ENCODE data around the gene TRIM21.
A peak's percentile ranks its signal among the peaks of the same experiment; 100 is the strongest.
"Not testable (repeated sequence)": the region's sequence is repeated elsewhere in the genome, so short reads cannot be mapped to it uniquely, and the experiment has no call there.

The TRIM21 gene

DNA sequence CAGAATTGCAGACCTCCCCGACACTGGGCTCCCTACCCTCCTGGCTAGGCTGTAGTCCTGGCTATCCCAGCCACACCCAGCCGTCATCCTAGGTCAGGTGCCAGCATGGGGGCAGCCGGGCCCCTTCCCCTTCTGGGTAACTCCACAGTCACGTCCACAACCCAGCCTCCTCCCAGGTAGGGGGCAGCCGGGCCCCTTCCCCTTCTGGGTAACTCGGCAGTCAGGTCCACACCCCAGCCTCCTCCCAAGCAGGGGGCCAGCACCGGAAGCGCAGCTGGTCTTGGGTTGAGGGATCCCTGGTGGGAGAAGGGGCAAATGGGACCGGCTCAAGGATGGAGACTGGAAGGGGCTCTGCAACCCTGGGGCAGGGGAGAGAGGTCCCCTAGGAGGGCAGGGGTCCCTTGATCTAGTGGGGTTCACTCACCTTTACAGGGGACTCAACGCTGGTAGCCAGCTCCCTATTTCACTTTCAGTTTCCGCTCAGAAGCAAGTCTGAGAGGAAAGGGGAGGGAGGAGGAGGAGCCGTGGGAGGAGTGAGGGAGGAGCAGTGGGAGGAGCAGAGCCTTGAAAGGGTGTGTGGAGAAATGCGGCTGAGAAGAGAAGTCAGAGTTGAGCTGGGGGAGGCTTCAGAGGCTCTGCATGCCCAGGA, at the start of gene TRIM21:
TRIM21 (minus strand) TSS at position 494 of the 649 bp plus-strand sequence. CDS start 3,293 bp downstream, outside the sequence.
- peak; percentile 84 for DNase-seq

DNA sequence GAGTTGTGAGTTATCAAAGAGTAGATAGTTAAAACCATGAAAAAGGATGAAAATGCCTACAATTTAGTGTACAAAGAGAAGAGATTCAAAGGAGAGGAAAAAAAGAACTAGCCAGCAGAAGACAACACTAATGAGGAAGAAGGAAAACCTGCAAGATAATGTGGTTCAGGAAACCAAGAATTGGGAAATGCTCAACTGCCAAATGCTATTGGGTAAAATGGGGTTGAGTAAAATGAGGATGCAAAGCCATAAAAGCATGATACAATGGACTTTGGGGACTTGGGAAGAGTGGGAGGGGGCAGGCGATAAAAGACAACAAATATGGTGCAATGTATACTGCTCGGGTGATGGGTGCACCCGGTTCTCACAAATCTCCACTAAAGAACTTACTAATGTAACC, 48.0 kb upstream of the TRIM21 start:
- no peak for DNase-seq

DNA sequence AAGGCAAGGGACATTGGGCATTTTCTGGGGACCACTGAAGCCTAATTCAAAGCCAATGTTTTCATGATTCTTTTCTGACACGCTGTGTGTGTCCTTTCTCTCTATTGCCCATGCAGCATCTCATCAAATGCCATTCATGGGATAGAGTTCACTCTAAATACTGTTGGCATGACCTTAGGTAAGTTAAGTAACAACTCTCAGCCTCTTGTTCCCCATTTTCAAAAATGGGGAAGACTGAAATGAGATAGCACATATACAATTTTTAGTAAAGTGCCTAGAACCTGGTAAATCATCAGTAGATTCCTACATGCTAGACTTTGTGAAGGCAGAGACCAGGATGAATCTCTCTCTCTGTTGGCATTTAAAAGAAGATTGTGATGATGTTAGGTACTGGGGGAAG, 42.9 kb upstream of the TRIM21 start:
- DNase-seq = no peak

DNA sequence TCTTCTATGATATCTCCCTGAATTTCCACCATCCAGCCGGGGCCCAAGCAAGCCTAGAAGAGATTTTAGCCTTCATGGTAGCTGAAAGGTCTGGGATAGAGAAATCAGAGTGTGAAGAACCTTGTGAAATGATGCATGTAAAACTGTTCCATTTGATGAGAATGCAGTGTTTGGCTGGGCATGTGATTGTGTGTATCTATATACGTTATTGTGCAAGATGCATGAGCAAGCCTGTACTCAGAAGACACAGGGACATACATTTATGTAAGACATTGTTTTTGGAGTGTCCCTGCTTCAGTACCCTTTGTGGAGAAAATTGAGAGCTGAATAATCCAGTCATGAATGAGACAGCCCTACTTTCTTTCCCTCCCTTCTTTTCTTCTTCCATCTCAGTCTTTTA, 40.4 kb upstream of the TRIM21 start:
- DNase-seq = no peak

DNA sequence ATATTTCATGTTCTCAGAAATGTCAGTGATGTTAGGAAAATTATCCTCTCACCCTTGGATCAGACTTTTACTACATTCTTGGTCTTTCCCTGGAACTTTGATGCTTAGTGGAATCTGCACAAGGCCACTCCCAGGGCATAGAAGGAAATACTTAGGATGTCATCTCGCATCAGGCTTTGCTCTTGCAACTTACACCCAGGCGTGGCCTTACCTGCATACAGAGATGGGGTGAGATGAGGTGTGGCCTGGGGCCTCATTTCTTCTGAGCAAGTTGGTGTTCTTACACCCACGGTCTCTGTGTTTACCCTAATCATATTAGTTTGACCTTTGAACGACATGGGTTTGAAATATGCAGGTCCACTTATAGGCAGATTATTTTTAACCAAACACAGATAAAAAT, 36.5 kb upstream of the TRIM21 start:
- DNase-seq = no peak

DNA sequence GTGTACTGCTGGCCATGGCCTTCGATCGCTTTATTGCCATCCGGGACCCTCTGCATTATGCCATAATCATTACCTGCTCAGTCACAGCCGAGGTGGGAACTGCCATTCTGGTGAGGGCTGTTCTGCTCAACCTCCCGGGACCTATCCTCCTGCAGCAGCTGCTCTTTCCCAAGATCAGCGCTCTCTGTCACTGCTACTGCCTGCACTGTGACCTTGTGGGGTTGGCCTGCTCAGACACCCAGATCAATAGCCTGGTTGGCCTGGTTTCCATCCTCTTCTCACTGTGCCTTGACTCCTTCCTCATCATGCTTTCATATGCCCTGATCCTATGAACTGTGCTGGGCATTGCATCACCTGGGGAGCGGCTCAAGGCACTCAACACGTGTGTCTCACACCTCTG, 24.9 kb upstream of the TRIM21 start:
- no peak for DNase-seq

DNA sequence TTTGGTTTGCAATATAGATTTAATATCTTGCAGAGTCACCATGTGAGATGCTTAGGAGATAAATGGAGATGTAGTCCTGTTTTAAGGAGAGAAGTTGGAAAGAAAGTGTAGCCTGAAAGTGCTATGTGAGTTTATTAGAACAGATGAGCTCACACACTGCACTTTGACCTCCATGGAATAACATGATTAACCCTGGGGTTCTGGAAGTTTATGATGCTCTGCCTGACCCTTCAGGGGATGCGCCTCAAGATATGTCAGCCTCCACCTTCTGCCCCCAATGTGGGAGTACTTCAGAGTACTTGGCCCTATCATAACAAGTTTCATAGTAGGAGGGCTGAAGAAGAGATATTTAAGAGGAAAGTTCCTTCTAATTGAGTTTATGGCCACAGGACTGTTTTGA, 23.3 kb upstream of the TRIM21 start:
- no peak for DNase-seq

DNA sequence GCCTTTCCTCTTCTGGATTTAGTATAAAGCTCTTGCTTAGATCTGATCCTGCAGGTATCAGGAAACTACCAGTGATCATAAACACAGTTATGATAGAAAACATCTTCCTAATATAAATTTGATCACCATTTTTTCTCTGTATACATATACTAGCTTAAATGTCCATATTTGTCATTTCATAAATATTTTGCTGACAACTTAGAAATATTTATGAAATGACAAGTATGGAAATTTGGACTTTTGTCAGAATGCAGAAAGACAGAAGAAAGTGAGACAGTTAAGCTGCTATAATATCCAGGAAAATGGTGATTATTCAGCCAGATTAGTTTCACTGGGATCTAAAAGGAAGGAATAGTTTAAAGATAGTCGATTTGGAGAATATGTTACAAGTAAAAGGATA, 22.8 kb upstream of the TRIM21 start:
- no peak for DNase-seq

DNA sequence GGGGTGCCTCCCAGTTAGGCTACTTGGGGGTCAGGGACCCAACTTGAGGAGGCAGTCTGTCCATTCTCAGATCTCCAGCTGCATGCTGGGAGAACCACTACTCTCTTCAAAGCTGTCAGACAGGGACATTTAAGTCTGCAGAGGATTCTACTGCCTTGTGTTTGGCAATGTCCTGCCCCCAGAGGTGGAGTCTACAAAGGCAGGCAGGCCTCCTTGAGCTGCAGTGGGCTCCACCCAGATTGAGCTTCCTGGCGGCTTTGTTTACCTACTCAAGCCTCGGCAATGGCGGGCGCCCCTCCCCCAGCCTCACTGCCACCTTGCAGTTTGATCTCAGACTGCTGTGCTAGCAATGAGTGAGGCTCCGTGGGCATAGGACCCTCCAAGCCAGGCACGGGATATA, 12.7 kb upstream of the TRIM21 start:
- not testable (repeated sequence) for DNase-seq

DNA sequence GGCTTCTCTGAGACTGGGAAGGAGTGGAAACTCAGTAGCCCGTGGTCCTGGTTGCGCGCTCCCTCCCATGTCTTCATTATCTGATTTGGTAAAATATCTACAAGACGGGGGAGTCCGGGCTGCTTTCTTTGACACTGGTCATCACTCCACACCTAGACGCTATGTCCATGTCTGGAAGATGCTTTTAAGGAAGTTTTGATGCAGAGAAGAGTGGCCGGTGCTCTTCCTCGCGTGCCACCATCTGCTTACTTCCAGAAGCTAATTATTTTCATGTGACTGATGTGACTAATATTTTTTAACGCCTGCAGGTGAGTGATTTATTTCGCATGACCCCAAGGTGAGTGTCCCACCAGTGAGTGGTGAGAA, 339 bp upstream of the TRIM21 start:
- DNase-seq = no peak

DNA sequence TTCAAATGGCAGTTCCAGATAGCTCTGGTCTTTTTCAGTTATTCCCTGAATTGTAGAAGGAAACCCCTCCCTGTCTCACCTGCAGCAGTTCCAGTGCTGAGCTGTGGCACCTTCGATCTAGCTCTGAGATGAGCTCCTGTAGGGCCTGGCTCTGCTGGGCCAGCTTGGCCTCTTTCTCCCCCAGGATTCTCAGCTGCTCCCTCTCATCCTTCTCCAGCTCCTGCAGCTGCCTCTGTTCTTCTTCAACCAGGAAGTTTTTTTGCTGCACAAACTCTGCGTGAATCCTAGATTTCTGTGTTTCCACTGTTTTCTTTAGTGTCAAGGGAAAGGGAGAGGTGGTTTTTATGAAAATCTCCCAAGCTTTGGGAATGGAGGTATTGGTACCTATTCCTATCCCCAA, 5.3 kb downstream of the TRIM21 start:
- no peak for DNase-seq

DNA sequence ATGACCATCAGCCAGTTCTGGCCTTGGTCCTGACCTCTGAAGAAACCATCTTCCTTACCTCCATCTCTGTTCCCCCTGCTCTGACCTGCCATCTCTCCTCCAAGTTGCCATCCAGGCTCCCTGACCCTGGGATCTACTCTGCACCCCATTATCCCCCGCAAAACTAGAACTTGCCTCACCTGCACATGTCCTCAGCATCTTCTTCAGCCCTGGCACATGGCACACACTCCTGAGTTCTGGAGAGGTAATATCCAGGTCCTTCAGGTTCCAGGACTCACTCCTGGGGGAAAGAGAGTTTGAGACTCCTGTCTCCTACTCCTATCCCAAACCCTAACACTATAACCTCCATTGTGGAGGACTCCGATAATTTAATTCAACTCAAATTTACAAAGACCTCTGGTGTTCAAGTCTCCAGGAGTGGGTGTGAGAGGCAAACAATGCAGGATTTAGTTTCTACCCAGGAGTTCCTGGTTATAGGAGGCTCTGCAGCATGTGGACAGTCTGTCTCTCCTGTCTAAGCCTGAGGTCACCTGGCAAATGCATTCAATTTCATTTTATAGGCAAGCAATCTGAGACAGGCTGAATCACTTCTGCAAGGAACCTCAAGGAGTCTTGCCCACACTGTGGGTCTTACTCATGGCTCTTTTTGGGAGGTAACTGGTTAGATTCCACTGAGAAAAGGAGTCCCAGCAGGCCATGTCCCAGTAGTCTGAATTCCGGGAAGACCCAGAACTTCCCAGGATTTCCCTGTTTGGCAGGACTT, 7.3 kb downstream of the TRIM21 start:
- no peak for DNase-seq

DNA sequence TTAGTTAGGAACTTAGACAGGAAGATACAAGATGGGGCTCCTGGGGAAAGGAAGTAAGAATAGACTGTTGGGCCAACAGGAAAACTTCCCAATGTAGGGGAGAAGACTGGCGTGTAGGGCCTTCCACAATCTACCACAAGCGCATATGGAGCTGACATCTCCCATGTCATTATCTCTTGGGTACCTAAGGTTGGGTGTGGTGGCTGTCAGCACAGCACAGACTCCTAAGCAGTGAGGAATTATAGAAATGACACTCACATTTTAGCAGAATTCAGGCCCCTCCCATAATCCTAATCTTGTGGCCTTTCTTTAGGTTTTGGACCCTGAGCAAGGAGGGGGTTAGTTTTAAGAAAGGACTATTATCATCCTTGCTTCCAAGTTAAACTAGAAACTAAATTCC, 11.6 kb downstream of the TRIM21 start:
- no peak for DNase-seq

DNA sequence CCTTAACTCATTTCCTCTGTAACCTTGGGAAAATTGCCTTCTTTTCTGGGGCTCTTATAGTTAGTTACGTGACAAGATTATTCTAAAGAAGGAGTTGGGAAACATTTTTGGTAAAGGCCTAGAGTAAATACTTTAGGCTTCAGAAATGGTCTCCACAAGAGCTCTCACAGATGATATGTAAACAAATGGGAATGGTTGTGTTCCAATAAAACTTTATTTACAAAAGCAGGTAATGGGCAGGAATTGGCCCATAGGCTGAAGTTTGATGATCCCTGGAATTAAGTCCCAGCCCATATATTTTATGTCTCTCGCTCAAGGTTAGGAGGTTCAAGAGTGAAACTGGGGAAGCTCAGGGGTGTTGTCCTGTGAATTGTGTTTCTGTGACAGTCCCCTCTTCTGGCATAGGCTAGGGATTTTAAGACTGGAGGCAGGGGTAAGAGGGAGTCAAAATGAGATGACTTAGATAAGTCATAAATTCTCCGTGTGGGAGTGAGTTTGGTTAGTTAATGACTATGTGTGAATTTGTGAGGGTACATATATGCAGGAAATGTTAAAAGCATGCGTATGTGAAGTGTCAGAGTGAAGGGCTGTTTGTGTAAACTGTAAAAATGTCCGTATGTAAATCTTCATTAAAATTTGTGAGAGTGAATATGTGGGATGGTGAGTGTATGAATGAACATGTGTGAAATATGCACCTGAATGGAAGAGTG, 17.9 kb downstream of the TRIM21 start:
- DNase-seq = no peak

DNA sequence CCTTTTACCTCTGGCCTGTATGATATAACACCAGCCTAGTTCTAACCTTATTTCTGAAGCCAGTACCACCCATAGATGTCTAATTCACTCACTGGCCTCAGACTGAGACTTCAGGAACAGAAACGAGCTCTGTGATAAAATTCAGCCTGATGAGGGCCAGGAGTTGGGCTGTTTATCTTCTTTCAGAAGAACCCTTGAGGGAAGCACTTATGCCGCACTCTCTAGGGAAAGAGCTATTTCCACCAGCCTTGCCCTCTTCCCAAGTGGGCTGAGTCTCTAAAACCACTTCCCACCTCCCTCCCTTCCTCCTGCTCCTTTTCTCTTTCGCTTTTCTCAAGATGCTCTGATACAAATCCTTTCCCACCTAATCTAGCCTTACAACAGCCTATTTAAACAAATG, 23.3 kb downstream of the TRIM21 start:
- no peak for DNase-seq

DNA sequence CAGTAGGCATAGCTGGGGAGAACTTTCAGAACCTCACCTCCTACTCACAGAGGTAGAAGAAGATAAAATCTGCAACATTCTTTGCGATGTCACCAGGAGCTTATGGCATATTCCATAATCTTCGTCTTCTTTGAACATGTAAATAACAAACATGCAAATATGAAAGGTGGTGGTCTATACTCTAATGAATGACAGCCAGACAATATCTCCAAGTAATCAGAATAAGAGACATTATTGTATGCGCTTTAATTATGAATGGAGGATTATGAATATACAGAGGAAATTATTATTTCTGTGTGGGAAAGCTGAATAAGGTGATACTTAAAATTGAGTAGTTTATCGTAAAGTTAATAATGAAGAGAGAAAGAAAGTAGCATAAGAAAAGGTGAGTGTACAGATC, 25.2 kb downstream of the TRIM21 start, which contains the start of gene OR52B4:
OR52B4 (minus strand) TSS at position 101 of the 400 bp plus-strand sequence; CDS start at position 10, 91 bp downstream.
- no peak for DNase-seq

DNA sequence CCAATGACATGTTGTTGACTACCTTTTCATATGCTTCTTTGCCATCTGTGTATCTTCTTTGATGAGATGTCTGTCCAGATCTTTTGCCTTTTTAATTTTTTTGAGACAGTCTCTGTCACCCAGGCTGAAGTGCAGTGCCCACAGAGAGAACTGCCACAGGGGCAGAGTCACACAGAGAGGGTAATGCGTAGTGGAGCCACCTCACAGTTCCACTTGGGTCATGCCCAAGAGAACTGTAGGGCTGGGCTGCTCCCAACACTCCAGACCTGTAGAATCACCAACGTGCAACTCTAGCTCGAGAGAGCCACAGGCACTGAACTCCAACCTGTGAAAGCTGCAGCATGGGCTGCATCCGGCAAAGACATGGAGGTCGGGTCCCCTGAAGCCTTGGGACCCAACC, 45.4 kb downstream of the TRIM21 start:
- not testable (repeated sequence) for DNase-seq

DNA sequence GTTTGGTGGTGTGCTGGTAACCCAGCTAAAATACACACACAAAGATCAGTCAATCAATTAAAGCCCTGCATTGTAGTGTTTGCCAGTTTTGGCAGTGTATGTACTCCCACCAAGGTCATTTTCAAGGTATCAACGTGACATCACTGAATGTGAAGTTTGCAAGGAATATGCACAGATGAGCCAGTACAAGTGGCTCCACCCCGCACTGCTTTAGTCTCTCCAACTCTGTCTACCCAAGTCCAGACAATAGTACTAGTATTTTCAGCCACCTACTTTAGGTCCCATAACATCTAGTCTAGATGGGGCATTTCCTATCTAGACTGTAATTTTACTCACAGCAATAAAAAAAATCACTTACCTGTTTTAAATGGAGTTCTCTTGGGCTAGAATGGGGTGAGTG, 48.1 kb downstream of the TRIM21 start:
- DNase-seq = not testable (repeated sequence)
